IPS DF 4.7 (cell line): ENCODE results near the gene ARFGEF3.
"Not testable (repeated sequence)": the region's sequence is repeated elsewhere in the genome, so short reads cannot be mapped to it uniquely, and the experiment has no call there.

ENCODE experiments used
- DNase-seq: peaks from one replicate; pipeline ENCODE4 v3.0.0-alpha.2; 2013; ENCODE audit warnings: low spot score; ENCODE audit errors: extremely low read depth

Gene ARFGEF3, protein sequence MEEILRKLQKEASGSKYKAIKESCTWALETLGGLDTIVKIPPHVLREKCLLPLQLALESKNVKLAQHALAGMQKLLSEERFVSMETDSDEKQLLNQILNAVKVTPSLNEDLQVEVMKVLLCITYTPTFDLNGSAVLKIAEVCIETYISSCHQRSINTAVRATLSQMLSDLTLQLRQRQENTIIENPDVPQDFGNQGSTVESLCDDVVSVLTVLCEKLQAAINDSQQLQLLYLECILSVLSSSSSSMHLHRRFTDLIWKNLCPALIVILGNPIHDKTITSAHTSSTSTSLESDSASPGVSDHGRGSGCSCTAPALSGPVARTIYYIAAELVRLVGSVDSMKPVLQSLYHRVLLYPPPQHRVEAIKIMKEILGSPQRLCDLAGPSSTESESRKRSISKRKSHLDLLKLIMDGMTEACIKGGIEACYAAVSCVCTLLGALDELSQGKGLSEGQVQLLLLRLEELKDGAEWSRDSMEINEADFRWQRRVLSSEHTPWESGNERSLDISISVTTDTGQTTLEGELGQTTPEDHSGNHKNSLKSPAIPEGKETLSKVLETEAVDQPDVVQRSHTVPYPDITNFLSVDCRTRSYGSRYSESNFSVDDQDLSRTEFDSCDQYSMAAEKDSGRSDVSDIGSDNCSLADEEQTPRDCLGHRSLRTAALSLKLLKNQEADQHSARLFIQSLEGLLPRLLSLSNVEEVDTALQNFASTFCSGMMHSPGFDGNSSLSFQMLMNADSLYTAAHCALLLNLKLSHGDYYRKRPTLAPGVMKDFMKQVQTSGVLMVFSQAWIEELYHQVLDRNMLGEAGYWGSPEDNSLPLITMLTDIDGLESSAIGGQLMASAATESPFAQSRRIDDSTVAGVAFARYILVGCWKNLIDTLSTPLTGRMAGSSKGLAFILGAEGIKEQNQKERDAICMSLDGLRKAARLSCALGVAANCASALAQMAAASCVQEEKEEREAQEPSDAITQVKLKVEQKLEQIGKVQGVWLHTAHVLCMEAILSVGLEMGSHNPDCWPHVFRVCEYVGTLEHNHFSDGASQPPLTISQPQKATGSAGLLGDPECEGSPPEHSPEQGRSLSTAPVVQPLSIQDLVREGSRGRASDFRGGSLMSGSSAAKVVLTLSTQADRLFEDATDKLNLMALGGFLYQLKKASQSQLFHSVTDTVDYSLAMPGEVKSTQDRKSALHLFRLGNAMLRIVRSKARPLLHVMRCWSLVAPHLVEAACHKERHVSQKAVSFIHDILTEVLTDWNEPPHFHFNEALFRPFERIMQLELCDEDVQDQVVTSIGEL (N-terminal part only)

DNA sequence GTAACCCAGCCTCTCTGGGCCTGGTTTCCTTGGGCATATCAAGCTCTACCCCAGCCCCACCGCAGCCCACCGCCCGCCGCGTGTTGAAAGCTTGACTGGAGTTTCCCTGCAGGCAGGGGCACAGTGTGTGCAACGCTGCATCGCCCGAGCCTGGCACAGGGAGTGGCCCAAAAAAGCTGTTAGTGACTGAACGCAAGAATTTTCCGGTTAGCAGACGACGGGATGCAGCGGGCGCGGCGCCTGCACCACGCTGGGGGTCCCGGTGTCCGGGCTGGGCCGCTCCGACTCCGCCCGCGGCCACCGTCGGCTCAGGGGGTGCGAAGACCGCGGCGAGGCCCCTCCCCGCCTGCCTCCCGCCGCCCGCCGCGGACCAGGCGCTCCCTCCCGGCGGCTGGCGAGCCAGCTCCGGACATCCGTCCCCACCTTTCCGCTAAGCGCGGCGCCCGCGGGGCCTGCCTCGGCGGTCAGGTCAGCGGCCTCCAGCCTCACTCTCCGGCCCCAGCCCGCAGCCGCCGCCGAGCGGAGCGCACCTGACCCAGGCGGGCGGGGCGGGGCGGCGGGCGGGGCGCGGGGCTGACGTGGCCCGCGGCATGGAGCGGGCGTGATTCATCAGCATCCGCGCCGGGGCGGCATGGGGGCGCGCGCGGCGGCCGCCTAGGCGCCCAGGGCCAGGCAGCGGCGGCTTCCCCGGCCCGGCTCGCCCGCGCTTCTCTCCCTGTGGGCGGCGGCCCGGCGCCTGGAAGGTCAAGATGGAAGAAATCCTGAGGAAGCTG lies at the start of gene ARFGEF3:
Gene ARFGEF3, plus strand, starts transcription at position 602 of the 773 bp plus-strand sequence. Its CDS starts 148 bp downstream, at position 750.
- DNase-seq: no peak

DNA sequence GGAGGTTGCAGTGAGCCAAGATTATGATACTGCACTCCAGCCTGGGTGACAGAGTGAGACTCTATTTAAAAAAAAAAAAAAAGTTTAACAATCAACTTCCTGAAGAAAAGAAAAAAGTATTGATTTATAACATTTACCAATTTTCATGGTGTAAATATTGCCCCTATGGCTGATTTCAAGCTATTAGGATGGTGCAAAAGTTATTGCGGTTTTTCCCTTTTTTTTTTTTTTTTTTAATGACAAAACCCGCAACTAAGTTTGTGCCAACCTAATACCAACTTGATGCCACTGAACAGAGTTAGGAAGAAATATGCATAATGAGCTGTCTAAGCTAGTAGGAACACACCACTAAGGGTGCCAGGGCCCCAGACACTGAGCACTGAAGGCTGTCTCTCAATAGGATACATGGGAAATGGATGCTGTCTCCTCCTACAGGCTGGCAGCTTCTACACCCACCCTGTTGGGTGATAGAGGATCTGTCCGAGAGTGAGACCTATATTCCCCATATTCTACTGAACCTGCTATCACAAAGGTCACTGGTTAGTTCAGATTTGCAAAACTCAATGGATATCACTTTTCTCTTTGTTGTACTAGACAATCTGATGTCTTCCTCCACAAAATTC lies 48.0 kb upstream of the ARFGEF3 start:
- DNase-seq: no peak

DNA sequence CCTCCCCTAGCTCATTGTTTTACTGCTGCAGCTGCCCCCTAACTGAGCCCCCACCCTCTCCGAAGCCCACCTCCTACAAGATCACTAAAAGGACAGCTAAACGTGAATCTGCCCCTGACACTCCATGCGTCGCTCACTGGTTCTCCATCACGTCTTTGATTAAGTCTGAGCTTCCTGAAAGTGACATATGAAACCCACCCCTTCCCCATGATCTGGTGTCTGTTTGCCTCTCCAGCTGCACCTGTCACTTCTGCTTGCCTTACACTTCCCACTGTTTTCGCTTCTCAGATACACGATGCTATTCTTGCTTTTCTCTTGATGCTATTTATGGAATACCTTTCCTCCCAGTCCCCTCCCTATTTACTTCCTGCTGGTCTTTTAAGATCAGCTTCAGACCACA lies 46.5 kb upstream of the ARFGEF3 start:
- DNase-seq: no peak

DNA sequence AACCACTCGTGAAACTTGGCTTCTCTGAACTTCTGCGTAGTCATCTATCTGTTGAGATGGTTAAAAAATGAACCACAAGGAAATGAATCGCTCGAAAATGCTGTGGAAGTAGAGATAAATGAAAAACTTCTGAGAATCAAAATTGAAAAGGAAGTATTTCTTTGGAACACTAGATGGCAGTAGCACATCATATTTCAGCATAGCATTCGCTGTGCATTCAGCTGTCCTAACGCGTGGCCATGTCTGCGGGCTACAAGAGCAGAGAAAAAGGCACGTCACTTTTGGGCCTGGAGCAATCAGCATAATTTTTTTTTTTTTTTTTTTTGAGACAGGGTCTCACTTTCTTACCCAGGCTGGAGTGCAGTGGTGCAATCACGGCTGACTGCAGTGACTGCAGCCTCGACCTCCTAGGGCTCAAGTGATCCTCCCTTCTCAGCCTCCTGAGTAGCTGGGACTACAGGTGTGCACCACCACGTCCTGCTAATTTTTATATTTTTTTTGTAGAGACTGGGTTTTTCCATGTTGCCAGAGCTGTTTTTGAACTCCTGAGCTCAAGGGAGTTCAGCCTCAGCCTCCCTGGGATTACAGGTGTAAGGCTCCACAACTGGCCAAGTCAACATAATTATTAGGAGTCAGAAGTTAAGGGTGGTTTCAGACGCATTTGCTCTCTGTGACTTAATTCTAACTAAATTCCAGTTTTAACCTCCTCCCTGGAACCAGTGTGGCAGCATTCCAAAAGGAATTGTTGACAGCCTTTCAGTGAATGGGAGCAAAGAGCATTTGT lies 45.7 kb upstream of the ARFGEF3 start:
- no peak for DNase-seq

DNA sequence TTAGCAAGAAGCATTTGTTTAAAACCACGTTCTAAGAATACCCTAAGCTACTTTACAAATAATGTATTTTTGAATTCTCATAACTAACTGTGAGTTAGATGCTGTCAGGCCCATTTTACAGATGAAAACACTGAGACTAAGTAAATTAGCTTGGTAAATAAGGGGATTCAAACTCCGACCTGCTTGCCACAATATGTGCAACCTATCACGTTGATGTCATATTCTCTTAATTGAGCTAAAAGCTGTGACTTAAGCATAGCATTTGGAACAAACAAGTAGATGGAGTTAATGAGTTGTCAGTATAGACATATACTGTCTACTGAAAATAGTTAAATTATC lies 45.1 kb upstream of the ARFGEF3 start:
- no peak for DNase-seq

DNA sequence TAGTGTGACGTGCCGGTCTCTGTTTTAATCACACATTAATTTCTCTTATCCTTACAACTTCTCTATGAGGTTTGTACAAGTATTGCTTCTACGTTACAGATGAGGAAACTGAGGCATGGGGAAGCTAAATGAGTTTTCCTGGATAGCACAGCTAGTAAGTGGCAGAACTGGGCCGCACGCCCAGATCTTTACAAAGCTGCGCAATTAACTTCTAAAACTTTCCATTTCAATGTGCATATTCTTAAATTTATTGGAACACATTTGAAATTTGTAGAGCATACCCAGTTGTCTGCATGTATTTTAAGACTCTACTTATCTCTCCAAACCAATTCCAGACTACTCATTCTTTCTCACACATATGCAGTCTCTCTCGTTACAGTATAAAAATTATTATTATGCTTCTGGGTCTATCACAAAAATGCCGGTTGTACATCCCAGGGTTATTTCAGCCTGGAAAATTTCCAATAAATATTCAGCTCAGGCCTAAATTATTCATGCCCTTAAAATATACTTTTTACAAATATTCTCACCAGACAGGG lies 44.3 kb upstream of the ARFGEF3 start:
- no peak for DNase-seq

DNA sequence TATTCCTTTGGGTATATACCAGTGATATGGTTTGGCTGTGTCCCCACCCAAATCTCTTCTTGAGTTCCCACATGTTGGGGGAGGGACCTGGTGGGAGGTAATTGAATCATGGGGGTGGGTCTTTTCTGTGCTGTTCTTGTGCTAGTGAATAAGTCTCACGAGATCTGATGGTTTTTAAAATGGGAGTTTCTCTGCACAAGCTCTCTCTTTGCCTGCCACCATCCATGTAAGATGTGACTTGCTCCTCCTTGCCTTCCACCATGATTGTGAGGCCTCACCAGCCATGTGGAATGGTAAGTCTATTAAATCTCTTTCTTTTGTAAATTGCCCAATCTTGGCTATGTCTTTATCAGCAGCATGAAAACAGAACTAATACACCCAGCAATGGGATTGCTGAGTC lies 42.5 kb upstream of the ARFGEF3 start:
- not testable (repeated sequence) for DNase-seq

DNA sequence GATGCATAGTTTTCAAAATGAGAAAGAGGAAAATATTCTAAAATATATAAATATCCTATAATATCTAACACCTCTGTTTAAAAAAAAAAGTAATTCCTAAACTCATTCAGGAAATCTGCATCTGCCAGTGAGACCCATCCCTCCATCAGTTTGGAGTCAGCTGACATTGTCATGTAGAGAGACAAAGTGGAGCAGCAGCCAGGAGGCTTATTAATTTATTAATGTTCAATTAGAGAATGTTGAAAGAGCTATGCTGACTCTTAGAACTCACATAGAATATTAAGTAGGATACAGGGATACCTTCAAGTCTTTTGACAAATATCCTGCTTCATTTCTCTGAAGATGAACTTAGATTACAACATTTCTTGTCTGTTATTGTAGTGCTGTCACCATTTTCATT lies 41.8 kb upstream of the ARFGEF3 start:
- no peak for DNase-seq

DNA sequence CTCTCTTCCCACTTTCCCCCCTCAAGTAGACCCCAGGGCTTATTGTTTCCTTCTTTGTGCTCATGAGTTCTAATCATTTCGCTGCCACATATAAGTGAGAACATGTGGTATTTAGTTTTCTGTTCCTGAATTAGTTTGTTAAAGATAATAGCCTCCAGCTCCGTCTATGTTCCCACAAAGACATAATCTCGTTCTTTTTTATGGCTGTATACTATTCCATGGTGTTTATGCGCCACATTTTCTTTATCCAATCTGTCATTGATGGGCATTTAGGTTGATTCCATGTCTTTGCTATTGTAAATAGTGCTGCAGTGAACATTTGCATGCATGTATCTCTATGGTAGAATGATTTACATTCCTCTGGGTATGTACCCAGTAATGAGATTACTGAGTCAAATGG lies 37.6 kb upstream of the ARFGEF3 start:
- no peak for DNase-seq

DNA sequence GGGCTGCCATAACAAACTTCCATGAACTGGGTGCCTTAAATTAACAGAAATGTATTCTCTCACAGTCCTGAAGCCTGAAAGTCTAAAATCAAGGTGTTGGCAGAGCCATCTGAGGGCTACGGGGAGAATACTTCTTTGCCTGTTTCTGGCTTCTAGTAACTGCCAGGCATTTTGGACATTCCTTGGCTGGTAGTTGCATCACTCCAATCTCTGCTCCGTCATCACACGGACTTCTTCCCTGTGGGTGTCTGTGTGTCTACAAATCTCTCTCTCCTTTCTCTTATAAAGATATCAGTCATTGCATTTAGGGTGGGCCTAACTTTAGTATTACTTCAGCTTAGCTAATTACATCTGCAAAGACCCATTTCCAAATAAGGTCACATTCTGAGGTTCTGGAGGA lies 33.6 kb upstream of the ARFGEF3 start:
- DNase-seq: no peak

DNA sequence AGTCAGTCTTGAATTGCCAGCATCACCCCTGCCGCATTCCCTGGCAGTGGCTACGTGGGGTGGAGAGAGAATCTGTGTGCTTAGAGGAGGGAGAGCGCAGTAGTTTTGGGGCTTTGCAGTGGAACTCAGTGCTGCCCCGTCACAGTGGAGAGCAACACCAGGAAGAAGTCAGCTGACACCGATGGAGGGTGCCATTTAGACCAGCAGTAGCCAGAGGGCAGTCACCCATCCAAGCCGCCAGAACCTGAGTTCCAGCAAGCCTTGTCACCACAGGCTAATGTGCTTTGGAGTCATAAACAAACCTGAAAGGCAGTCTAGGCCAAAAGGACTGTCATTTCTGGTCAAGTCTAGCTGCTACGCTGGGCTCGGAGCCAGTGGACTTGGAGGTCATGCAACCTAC lies 32.5 kb upstream of the ARFGEF3 start:
- no peak for DNase-seq

DNA sequence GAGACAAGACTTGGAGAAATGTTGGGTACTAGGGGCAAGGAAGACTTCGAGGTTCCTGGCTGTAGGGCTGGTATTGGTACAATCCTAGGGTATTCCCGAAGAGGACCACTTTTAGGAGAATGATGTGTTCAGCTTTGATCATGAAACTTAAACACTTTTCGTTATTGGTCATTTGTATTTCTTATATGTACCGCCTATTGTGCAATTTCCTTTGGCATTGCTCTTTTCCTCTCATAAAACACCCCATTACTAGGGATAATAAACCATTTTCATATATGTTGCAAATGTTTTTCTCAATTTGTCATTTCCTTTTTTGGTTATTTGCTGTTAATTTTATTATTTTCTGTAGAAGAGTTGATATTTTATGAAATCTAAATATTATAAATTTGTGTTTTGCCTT lies 18.9 kb upstream of the ARFGEF3 start:
- no peak for DNase-seq

DNA sequence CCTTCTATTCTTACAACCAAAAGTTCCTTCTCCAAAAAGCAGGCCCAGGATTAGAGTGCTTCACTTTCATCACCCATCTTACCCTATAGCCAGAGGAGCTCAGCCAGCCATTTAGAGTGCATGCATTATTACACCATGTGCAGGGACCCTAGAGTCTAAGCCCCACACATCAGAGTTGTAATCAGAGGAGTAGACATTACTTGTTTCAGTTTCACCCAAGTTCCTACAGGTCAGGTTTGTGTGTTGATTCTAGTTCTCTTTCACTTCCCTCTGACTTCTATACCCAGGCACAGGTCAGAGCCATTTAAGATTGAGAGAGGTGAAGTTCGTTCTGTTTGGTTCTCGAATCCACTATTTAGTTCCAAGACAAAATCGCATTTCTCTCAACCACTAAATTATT lies 16.3 kb upstream of the ARFGEF3 start:
- DNase-seq: no peak

DNA sequence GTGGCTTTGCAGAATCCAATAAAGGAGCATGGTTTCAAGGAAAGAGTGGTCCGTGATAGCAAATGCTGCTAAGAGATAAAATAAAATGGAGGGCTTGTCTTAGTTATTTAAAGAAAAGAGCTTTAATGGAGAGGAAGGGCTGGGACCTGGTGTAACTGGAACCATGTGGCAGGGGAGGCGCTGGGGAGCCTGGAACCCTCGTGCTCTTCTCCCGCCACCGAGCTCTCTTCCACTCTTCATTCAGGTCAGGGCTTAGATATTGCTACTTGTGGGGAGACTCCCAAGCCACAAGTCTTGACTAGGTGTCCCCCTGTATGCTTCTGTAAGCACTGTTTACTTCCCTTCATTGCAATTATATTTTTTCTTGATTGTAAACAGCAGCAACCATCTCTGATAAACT lies 15.2 kb upstream of the ARFGEF3 start:
- DNase-seq: no peak

DNA sequence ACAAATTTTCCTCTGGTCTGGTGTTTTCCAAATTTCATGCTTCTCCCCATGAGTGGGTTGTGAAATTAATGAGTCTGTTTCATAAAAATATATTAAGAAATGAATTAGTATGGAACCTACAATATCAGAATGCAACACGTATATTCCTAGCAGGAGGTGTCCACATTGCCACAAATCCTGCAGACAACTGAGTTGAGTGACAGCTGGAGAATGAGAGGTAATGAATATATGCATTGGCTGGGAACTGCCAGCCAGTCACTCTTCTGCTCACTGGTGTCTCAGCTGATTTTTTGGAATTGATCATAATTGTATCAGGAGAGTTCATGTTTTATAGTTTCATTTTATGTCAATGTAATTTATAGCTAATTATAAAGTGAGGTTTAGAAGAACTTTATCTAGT lies 6.3 kb upstream of the ARFGEF3 start:
- no peak for DNase-seq

DNA sequence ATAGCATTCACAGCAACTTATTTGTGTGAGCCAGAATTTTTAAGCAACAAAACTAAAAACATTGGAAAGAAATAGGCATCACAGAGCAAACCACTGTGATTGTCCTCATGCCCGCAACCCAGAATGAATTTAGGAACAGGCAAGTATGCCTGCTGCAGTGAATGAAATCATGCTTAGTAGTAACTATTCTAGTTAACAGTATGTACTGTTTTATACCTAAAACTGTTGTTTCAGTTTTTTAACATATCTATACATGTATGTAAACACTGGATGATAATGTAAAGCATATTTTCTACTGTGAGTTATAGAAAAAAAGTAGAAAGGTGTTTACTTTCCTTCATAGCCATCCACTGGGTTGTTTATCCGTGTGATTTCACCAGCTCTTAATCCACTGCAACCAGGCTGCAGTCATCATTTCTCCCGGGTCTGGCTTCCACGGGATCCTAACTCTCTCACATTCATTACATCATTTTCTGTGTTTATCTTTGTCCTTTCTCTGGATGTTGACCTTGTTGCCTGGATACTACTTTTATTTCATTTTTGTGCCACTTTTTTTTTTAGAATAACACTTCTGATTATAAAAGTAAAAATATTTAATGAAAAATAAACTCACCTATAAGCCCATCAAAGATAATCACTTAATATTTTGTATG lies 3.6 kb upstream of the ARFGEF3 start:
- no peak for DNase-seq

DNA sequence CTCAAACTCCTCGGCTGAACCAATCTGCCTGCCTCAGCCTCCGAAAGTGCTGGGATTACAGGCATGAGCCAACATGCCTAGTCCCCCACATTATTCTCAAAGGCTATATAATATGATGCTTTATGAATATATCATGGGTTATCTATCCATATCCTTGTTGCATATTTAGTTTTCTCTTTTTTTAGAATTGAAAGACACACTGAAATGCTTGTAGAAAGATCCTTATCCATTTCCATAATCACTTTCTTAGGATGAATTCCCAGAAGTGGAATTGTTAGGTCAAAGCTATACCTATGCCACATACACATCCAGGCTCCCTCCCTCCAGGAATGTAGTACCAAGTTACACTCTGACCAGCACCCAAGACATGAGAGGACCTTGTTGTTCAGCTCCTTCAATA lies 2.5 kb upstream of the ARFGEF3 start:
- no peak for DNase-seq

DNA sequence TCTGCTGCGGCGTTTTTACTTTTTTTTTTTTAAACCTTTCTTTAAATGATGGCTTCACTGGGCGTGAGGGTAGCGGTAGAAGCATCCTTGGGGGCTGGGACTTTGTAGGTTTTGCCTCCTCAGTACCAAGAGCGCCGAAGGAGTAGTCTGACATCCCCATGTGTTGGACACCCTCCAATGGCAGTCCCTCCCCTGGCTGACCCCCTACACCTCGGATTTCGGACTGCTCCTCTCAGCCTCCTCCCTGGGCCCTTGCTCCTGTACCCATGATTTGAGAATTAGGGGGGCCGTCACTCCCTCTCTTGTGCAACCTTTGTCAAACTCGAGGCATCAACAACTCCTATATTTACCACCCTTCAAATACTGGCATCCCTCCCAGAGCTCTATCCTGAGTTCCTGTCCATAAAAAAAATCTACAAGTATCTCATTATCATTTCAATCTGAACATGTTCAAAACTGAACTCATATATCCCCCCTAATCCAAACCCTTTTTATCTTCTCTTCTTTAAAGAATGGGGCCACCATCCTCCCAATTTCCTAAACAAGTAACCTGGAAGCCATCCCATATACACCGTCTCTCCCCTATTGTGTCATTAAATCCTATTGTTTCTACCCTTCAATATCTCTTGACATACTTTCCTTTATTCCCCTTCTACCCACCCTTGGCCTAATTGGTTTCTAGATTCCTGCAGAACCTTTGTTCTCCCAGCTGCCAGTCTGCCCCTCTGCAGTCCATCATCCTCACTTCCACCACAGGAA lies 1.2 kb upstream of the ARFGEF3 start:
- no peak for DNase-seq

DNA sequence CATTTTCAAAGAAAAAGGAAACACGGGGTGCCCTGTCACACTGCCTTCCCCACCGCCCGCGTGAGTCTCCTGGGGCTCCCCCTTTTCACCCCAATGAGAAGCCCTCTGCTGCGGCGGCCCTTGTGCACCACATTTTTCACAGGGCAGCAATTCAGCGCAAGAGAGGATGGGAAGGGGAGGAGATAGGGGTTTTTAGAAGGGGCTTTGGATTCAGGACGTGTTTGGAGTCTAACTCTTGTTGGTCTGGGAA lies 726 bp upstream of the ARFGEF3 start:
- DNase-seq: no peak
